ENCODE data around the gene GNAL.

Gene GNAL

GRCh38 chr18:11887328-11888128, 198.5 kb downstream of the GNAL start:
- Histone ChIP-seq H3K4me2 (ENCODE audit: low read length) (no peak overlapping the region), H3K4me1 (ENCODE audit: control insufficient read depth, low read length) (peaks cover 24% of the 10 kb centered on the region)

GRCh38 chr18:11888726-11889125, 199.7 kb downstream of the GNAL start:
- H3K27me3 ChIP-seq (ENCODE audit: control insufficient read depth, low read length): no peaks in the 10 kb centered on the region
- no peaks in the 10 kb centered on the region for H3K79me2 ChIP-seq (ENCODE audit: control insufficient read depth, low read length)
- no peak overlapping the region for H3K4me2 ChIP-seq (ENCODE audit: low read length)
- no peak overlapping the region for H3K4me3 ChIP-seq (ENCODE audit: low read length)
- H3K4me1 ChIP-seq (ENCODE audit: control insufficient read depth, low read length): peaks cover 15% of the 10 kb centered on the region
- no peaks in the 10 kb centered on the region for H3K9me2 ChIP-seq (replicated peaks; ENCODE audit: control insufficient read depth, low read length)
- no peaks in the 10 kb centered on the region for H3F3A ChIP-seq (ENCODE audit: control insufficient read depth, insufficient read depth)
- peaks cover 66% of the 10 kb centered on the region for H3K36me3 ChIP-seq (ENCODE audit: control insufficient read depth, low read length)
- H4K20me1 ChIP-seq (ENCODE audit: control insufficient read depth, insufficient read depth, low read depth, low read length): no peaks in the 10 kb centered on the region
- TF ChIP-seq EZH2phosphoT487 (IDR thresholded peaks at IDR 0.05; ENCODE audit: borderline replicate concordance, low read length) (no peak), CTCF (IDR thresholded peaks at IDR 0.05; ENCODE audit: low read depth, low read length, poor library complexity, severe bottlenecking) (no peak)
- no peaks in the 10 kb centered on the region for H3K9me3 ChIP-seq (ENCODE audit: control insufficient read depth, insufficient read depth, low read length)
- H3K27ac ChIP-seq (ENCODE audit: low read depth, low read length): no peak overlapping the region

More at GRCh38 chr18:11887328-11888128, 198.5 kb downstream of the GNAL start:
- no peaks in the 10 kb centered on the region for H3K27me3 ChIP-seq (ENCODE audit: control insufficient read depth, low read length)
- H3K9me3 ChIP-seq (ENCODE audit: control insufficient read depth, insufficient read depth, low read length): no peaks in the 10 kb centered on the region
- no peak overlapping the region for H3K4me3 ChIP-seq (ENCODE audit: low read length)
- no peaks in the 10 kb centered on the region for H3K79me2 ChIP-seq (ENCODE audit: control insufficient read depth, low read length)
- no peak overlapping the region for H3K27ac ChIP-seq (ENCODE audit: low read depth, low read length)
- H3F3A ChIP-seq (ENCODE audit: control insufficient read depth, insufficient read depth): peaks cover 9% of the 10 kb centered on the region
- TF ChIP-seq CTCF (IDR thresholded peaks at IDR 0.05; ENCODE audit: low read depth, low read length, poor library complexity, severe bottlenecking) (no peak), EZH2phosphoT487 (IDR thresholded peaks at IDR 0.05; ENCODE audit: borderline replicate concordance, low read length) (no peak)
- no peaks in the 10 kb centered on the region for H3K9me2 ChIP-seq (replicated peaks; ENCODE audit: control insufficient read depth, low read length)
- peaks cover 59% of the 10 kb centered on the region for H3K36me3 ChIP-seq (ENCODE audit: control insufficient read depth, low read length)
- H4K20me1 ChIP-seq (ENCODE audit: control insufficient read depth, insufficient read depth, low read depth, low read length): no peaks in the 10 kb centered on the region

- peaks cover 14% of the 10 kb centered on the region for H3K4me1 ChIP-seq (ENCODE audit: control insufficient read depth, low read length)
- H3K36me3 ChIP-seq (ENCODE audit: control insufficient read depth, low read length): peaks cover 61% of the 10 kb centered on the region
- H3K4me2 ChIP-seq (ENCODE audit: low read length): no peak overlapping the region
- no peak overlapping the region for H3K27ac ChIP-seq (ENCODE audit: low read depth, low read length)
- H3F3A ChIP-seq (ENCODE audit: control insufficient read depth, insufficient read depth): no peaks in the 10 kb centered on the region
- no peaks in the 10 kb centered on the region for H3K9me3 ChIP-seq (ENCODE audit: control insufficient read depth, insufficient read depth, low read length)
- H3K79me2 ChIP-seq (ENCODE audit: control insufficient read depth, low read length): no peaks in the 10 kb centered on the region
- no peak overlapping the region for H3K4me3 ChIP-seq (ENCODE audit: low read length)
- no peaks in the 10 kb centered on the region for H4K20me1 ChIP-seq (ENCODE audit: control insufficient read depth, insufficient read depth, low read depth, low read length)
- no peaks in the 10 kb centered on the region for H3K9me2 ChIP-seq (replicated peaks; ENCODE audit: control insufficient read depth, low read length)
- H3K27me3 ChIP-seq (ENCODE audit: control insufficient read depth, low read length): no peaks in the 10 kb centered on the region
- TF ChIP-seq EZH2phosphoT487 (IDR thresholded peaks at IDR 0.05; ENCODE audit: borderline replicate concordance, low read length): no peak
- TF ChIP-seq CTCF (IDR thresholded peaks at IDR 0.05; ENCODE audit: low read depth, low read length, poor library complexity, severe bottlenecking): no peak
Observed at GRCh38 chr18:11889284-11889683, 200.2 kb downstream of the GNAL start.

Measured in DOHH2 (cell line).